Adrenal gland (tissue), 12 donors: Measurements from ENCODE around the gene NHS. TPM values are rescaled to one million over a fixed set of nuclear protein-coding genes. Genes with fewer than 3 reads are reported as not detected.

Experiments used
- DNase-seq, 7 donors: peaks; one replicate each; pipeline ENCODE4 v3.0.0-alpha.2; 2019 to 2020
- H3K27ac ChIP-seq, 5 donors: fragments of 200-600 bp; sonication (generic) in 4 of 5; 1 replicate in 3 of 5; 2 replicates in 2 of 5; pipeline versions ENCODE4 v1.5.1 to v1.8.0; 2016 to 2020; ENCODE audit warnings: mild to moderate bottlenecking in 1 of 5
- H3K27me3 ChIP-seq: fragments of 200-600 bp; 2 replicates; pipeline ENCODE4 v1.8.0; 2021
- H3K36me3 ChIP-seq, 2 donors: fragments of 200-600 bp; replicated peaks in 1 of 2; 1 replicate in 1 of 2; 2 replicates in 1 of 2; pipeline versions ENCODE4 v1.5.1 to v1.8.0; 2018 to 2022
- H3K4me1 ChIP-seq, 2 donors: fragments of 200-600 bp; replicated peaks in 1 of 2; 1 replicate in 1 of 2; 2 replicates in 1 of 2; pipeline versions ENCODE4 v1.5.1 to v1.8.0; 2018 to 2021
- H3K4me3 ChIP-seq, 4 donors: fragments of 200-600 bp; sonication (generic) in 3 of 4; one replicate each; pipeline ENCODE4 v1.5.1; 2016 to 2018
- H3K9me3 ChIP-seq, 3 donors: fragments of 200-600 bp; sonication (generic) in 1 of 3; replicated peaks in 1 of 3; 1 replicate in 2 of 3; 2 replicates in 1 of 3; pipeline versions ENCODE4 v1.5.1 to v1.8.0; 2016 to 2021
- CTCF ChIP-seq, 6 experiments: fragments of 450-650 bp in 4 of 6; fragments of 200-600 bp in 2 of 6; sonication (generic) in 1 of 6; IDR thresholded peaks; 1 replicate in 5 of 6; 2 replicates in 1 of 6; pipeline versions ENCODE4 v1.5.1 to v1.8.0; 2016 to 2021; ENCODE audit warnings: antibody characterized with exemption in 6 of 6, mild to moderate bottlenecking in 2 of 6, moderate library complexity in 1 of 6
- POLR2A ChIP-seq, 2 donors: fragments of 450-650 bp; IDR thresholded peaks; one replicate each; pipeline ENCODE4 v1.6.1; 2017; ENCODE audit warnings: antibody characterized with exemption in 2 of 2, mild to moderate bottlenecking in 2 of 2, moderate library complexity in 1 of 2
- WGBS, 4 donors: extraction: QIAGEN DNeasy Blood & Tissue Kit in 2 of 4; methylation state at CpG; one replicate each; pipeline versions ENCODE4 v1.1.5 to v1.1.7; 2013 to 2017; 5-methylcytosine and 5-hydroxymethylcytosine counted together
- intact Hi-C, 2 donors: fragments of 100-400 bp; cut with DNase I; formaldehyde crosslinking; loops; one replicate each; pipeline versions ENCODE4 v1.14.1 to v1.15.0; 2022 to 2023
- polyA plus RNA-seq, 3 donors: library from polyadenylated mRNA; stranded (reverse); fragments of 200-250 nt in 2 of 3; fragments of 350-450 nt in 1 of 3; fragmentation: Illumina TruSeq in 1 of 3; extraction: RNeasy Lipid Tissue Mini Kit (QIAGEN cat#74804) in 1 of 3; gene quantifications; one replicate each; pipeline ENCODE4 v1.2.3, GENCODE V29; 2013 to 2014
- total RNA-seq, 9 donors: library from RNA; depleted of rRNA in 4 of 9; stranded (reverse); fragments of >200 nt in 4 of 9; fragments of 120-200 nt in 1 of 9; fragmentation: NEBNext Ultra II Directional in 1 of 9; extraction: Animal tissue kit (Norgen Biotek cat#: 25700) in 1 of 9; gene quantifications; one replicate each; pipeline versions ENCODE4 v1.1.0 to v1.2.4, GENCODE V29; 2013 to 2023
- donor health status: healthy with polysubstance abuse.
- donor health status: Bipolar disorder and iron deficiency.
- donor health status: DM: yes; HTN: yes; CAD: no.
- donor health status: DM: no; HTN: no; CAD: no.
- donor health status: DM: no; HTN: no; CAD: no.
- donor health status: DM: yes; HTN: yes; CAD: no.

Gene NHS
- total and polyA plus RNA-seq, 12 donors: 4.4 to 12.5 (median 6.8) TPM

DNA sequence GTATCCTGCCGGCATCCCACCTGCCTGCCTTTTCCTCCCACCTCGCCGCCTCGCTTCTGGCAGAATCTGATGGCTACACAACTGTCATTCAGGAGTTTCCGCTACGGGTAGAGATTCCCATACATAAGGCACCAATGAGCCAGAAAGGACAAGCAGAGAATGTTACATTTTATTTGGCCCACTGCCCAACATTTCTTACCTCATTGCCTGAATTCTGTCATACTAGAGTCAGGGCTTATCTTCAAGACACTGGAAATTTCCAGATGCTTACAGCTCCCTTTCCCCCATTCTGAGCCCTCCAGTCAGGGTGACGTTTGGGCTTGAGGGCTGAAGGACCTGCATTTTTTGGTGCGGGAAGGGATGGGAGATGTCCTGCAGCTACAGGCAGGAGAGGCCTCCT is 113.0 kb downstream of the NHS start:
- peak in 1 of 7 donors; percentile 21 for DNase-seq
- TF ChIP-seq POLR2A (IDR thresholded peaks at IDR 0.05): no peak
- TF ChIP-seq CTCF (IDR thresholded peaks at IDR 0.05): no peak
- Histone ChIP-seq H3K4me1 (no peaks in the 10 kb centered on the region), H3K4me3 (no peak overlapping the region), H3K36me3 (no peaks in the 10 kb centered on the region), H3K9me3 (no peaks in the 10 kb centered on the region), H3K27ac (peak overlapping the region in 1 of 5 donors; percentile 25), H3K27me3 (no peaks in the 10 kb centered on the region)
- WGBS, 4 donors: 74 to 81% (median 78%) methylated on average over 8 of the region's 8 CpGs
- intact Hi-C loops: no loop called here

DNA sequence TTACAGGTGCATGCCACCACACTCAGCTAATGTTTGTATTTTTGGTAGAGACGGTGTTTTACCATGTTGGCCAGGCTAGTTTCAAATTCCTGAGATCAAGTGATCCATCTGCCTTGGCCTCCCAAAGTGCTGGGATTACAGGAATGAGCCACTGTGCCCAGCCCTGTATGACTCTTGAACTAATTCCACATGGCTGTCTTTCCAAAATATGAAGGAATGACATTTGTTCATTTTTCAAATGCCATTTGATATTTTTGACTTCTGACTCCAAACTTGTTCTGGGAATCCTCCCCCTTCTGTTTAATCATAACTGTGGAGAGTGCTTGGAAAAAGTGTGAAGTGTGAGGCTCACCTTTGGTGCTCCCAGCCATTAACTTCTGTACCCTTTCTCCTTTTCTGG is 119.2 kb downstream of the NHS start:
- intact Hi-C loops: no loop called here
- H3K9me3 ChIP-seq: no peaks in the 10 kb centered on the region
- no peaks in the 10 kb centered on the region for H3K4me1 ChIP-seq
- H3K27me3 ChIP-seq: no peaks in the 10 kb centered on the region
- WGBS, 4 donors: 79 to 100% (median 95%) methylated on average over 1 of the region's 1 CpG
- DNase-seq: no peak
- no peaks in the 10 kb centered on the region for H3K36me3 ChIP-seq
- H3K27ac ChIP-seq: no peak overlapping the region
- no peak overlapping the region for H3K4me3 ChIP-seq
- TF ChIP-seq POLR2A (IDR thresholded peaks at IDR 0.05) (no peak), CTCF (IDR thresholded peaks at IDR 0.05) (no peak)

- Histone ChIP-seq H3K9me3 (no peaks in the 10 kb centered on the region), H3K36me3 (no peaks in the 10 kb centered on the region), H3K4me3 (no peak overlapping the region), H3K27ac (no peak overlapping the region), H3K27me3 (no peaks in the 10 kb centered on the region), H3K4me1 (no peaks in the 10 kb centered on the region)
- WGBS, 4 donors: 66 to 92% (median 87%) methylated on average over 2 of the region's 2 CpGs
- no peak for DNase-seq
- intact Hi-C loops: no loop called here
- no peak for TF ChIP-seq CTCF (IDR thresholded peaks at IDR 0.05)
- TF ChIP-seq POLR2A (IDR thresholded peaks at IDR 0.05): no peak
Observed at GRCh38 chrX:17495052-17495451, 120.1 kb downstream of the NHS start.

- intact Hi-C loops: no loop called here
Observed at GRCh38 chrX:17496407-17496806, 121.4 kb downstream of the NHS start.

More at GRCh38 chrX:17496407-17496806, 121.4 kb downstream of the NHS start:
- WGBS, 4 donors: 30 to 54% (median 45%) methylated on average over 1 of the region's 1 CpG
- no peak for TF ChIP-seq POLR2A (IDR thresholded peaks at IDR 0.05)
- TF ChIP-seq CTCF (IDR thresholded peaks at IDR 0.05): no peak
- H3K9me3 ChIP-seq: no peaks in the 10 kb centered on the region
- no peaks in the 10 kb centered on the region for H3K27me3 ChIP-seq
- H3K4me1 ChIP-seq: peaks cover 0 to 3% of the 10 kb centered on the region in 2 donors
- no peak for DNase-seq
- no peak overlapping the region for H3K27ac ChIP-seq
- no peak overlapping the region for H3K4me3 ChIP-seq
- no peaks in the 10 kb centered on the region for H3K36me3 ChIP-seq
